RWPE1 (cell line): ENCODE data around the gene CHRND.
A peak's percentile ranks its signal among the peaks of the same experiment; 100 is the strongest.

Experiments
- CTCF ChIA-PET: fragments of 350-600 bp; sonication (Branson Sonifier 250); formaldehyde crosslinking; extraction: SDS; loops from one replicate; lab custom pipeline; 2021; lab: Yijun Ruan, JAX
- POLR2A ChIA-PET: fragments of 400-600 bp; formaldehyde crosslinking; extraction: SDS; loops from one replicate; lab custom pipeline; 2020; ENCODE audit warnings: antibody characterized with exemption; ENCODE audit not compliant: low non-redundant PET; lab: Yijun Ruan, JAX
- DNase-seq: peaks from one replicate; pipeline ENCODE4 v3.0.0; 2012; ENCODE audit warnings: low spot score
- H3K27ac ChIP-seq: fragments of 450-650 bp; 2 replicates; pipeline ENCODE4 v1.5.1; 2017
- CTCF ChIP-seq: fragments of 450-650 bp; conservative IDR thresholded peaks from 2 replicates; pipeline ENCODE4 v1.5.1; 2017; ENCODE audit warnings: low read depth, mild to moderate bottlenecking

CHRND gene

GRCh38 chr2:232523402-232523681 lies 2.6 kb upstream of the CHRND start:
- POLR2A ChIA-PET = no interaction called here
- no peak for TF ChIP-seq CTCF
- CTCF ChIA-PET = interaction anchor here (0.5 to 3.2 kb wide), 5 partner anchors 18 to 618 kb away, joined by 3 to 24 read pairs (median 3); partner anchors contain the start of genes EIF4E2 and TIGD1
- no peak for DNase-seq
- H3K27ac ChIP-seq = no peak overlapping the region

- POLR2A ChIA-PET = no interaction called here
- no peak overlapping the region for H3K27ac ChIP-seq
- TF ChIP-seq CTCF = no peak
- peak; percentile 23 for DNase-seq
- CTCF ChIA-PET = interaction anchor here (0.5 to 3.2 kb wide), 6 partner anchors 18 to 618 kb away, joined by 3 to 24 read pairs (median 4); partner anchors contain the start of genes EIF4E2 and TIGD1
Observed at GRCh38 chr2:232523682-232524597, 2.0 kb upstream of the CHRND start.

- TF ChIP-seq CTCF = no peak
- H3K27ac ChIP-seq = no peak overlapping the region
- POLR2A ChIA-PET = no interaction called here
- no peak for DNase-seq
- CTCF ChIA-PET = interaction anchor here (1.0 kb wide), 1 partner anchor 23 kb away, joined by 4 read pairs; no protein-coding TSS in a partner anchor
Observed at GRCh38 chr2:232524771-232525170, 1.2 kb upstream of the CHRND start.

GRCh38 chr2:232525199-232525598 lies 761 bp upstream of the CHRND start:
- ChIA-PET POLR2A (no interaction called here), CTCF (no interaction called here)
- no peak for DNase-seq
- no peak for TF ChIP-seq CTCF
- no peak overlapping the region for H3K27ac ChIP-seq

GRCh38 chr2:232526372-232526941 lies 497 bp downstream of the CHRND start:
- H3K27ac ChIP-seq = no peak overlapping the region
- ChIA-PET POLR2A (no interaction called here), CTCF (interaction anchor here (0.6 kb wide), 1 partner anchor 113 kb away, joined by 3 read pairs; no protein-coding TSS in a partner anchor)
- DNase-seq = no peak
- no peak for TF ChIP-seq CTCF

- TF ChIP-seq CTCF = no peak
- H3K27ac ChIP-seq = no peak overlapping the region
- POLR2A ChIA-PET = no interaction called here
- CTCF ChIA-PET = no interaction called here
- no peak for DNase-seq
Observed at GRCh38 chr2:232527905-232528470, 2.0 kb downstream of the CHRND start.
